HepG2 (cell line): ENCODE results near the gene SLC8B1. TPM values are rescaled to one million over a fixed set of nuclear protein-coding genes. Genes with fewer than 3 reads are reported as not detected.

Experiments
- ARID5B ChIP-seq: IDR thresholded peaks from 2 replicates; pipeline ENCODE4 v1.4.0; 2020; ENCODE audit warnings: mild to moderate bottlenecking, missing genetic modification reagents
- ATF3 ChIP-seq: sonication (generic); formaldehyde crosslinking; IDR thresholded peaks from 2 replicates; pipeline ENCODE4 v1.4.0; 2020; ENCODE audit warnings: missing genetic modification reagents
- BCL6 ChIP-seq: IDR thresholded peaks from 2 replicates; pipeline ENCODE4 v1.6.1; 2016; ENCODE audit warnings: missing genetic modification reagents, missing compliant biosample characterization
- GATAD2A ChIP-seq: IDR thresholded peaks from 2 replicates; pipeline ENCODE4 v1.6.1; 2016
- ISX ChIP-seq: sonication (generic); formaldehyde crosslinking; conservative IDR thresholded peaks from 2 replicates; pipeline ENCODE4 v1.5.0; 2020; ENCODE audit warnings: missing genetic modification reagents
- PHF20 ChIP-seq: sonication (generic); formaldehyde crosslinking; IDR thresholded peaks from 2 replicates; pipeline ENCODE4 v1.5.0; 2020; ENCODE audit warnings: mild to moderate bottlenecking, missing genetic modification reagents
- PLSCR1 ChIP-seq: sonication (generic); formaldehyde crosslinking; IDR thresholded peaks from 2 replicates; pipeline ENCODE4 v1.5.0; 2020; ENCODE audit warnings: missing genetic modification reagents, mild to moderate bottlenecking, borderline replicate concordance
- PRDM15 ChIP-seq: sonication (generic); formaldehyde crosslinking; IDR thresholded peaks from 2 replicates; pipeline ENCODE4 v1.4.0; 2020; ENCODE audit warnings: missing genetic modification reagents
- PTBP1 ChIP-seq: fragments of 200-400 bp; formaldehyde crosslinking; IDR thresholded peaks from 2 replicates; pipeline ENCODE4 v1.6.1; 2018; ENCODE audit warnings: low read length, low read depth; ENCODE audit not compliant: poor library complexity, severe bottlenecking
- RNF219 ChIP-seq: sonication (generic); formaldehyde crosslinking; IDR thresholded peaks from 2 replicates; pipeline ENCODE4 v1.5.0; 2020; ENCODE audit warnings: mild to moderate bottlenecking, missing genetic modification reagents
- SKI ChIP-seq: fragments of 450-650 bp; IDR thresholded peaks from one replicate; pipeline ENCODE4 v1.6.1; 2018; ENCODE audit warnings: mild to moderate bottlenecking; ENCODE audit not compliant: partially characterized antibody
- SNAPC5 ChIP-seq: sonication (generic); formaldehyde crosslinking; IDR thresholded peaks from 2 replicates; pipeline ENCODE4 v1.8.1; 2023; ENCODE audit warnings: mild to moderate bottlenecking, missing genetic modification reagents, borderline replicate concordance
- ZBTB14 ChIP-seq: sonication (generic); formaldehyde crosslinking; IDR thresholded peaks from 2 replicates; pipeline ENCODE4 v1.4.0; 2020; ENCODE audit warnings: missing genetic modification reagents
- ZKSCAN5 ChIP-seq: sonication (generic); formaldehyde crosslinking; IDR thresholded peaks from 2 replicates; pipeline ENCODE4 v1.5.1; 2020; ENCODE audit warnings: mild to moderate bottlenecking, missing genetic modification reagents
- ZMYM4 ChIP-seq: sonication (generic); formaldehyde crosslinking; IDR thresholded peaks from 2 replicates; pipeline ENCODE4 v1.8.1; 2023; ENCODE audit warnings: mild to moderate bottlenecking, missing genetic modification reagents
- ZNF605 ChIP-seq: sonication (generic); formaldehyde crosslinking; IDR thresholded peaks from 2 replicates; pipeline ENCODE4 v1.8.0; 2022; ENCODE audit warnings: mild to moderate bottlenecking, missing genetic modification reagents
- polyA plus RNA-seq, 8 experiments: library from polyadenylated mRNA; depleted of rRNA in 3 of 8; stranded (reverse) in 7 of 8; unstranded in 1 of 8; fragments of >200 nt; fragmentation: Illumina TruSeq in 4 of 8; extraction: Trizol in 4 of 8; gene quantifications; 2 replicates each; pipeline versions ENCODE4 v1.2.1 to v1.2.3, GENCODE V29; 2011 to 2016; ENCODE audit warnings: low read depth in 4 of 8, missing spikeins in 1 of 8, mixed read lengths in 1 of 8; ENCODE audit not compliant: insufficient read depth in 1 of 8
- total RNA-seq, 5 experiments: library from RNA; depleted of rRNA; stranded (reverse); fragments of >200 nt; fragmentation: Illumina TruSeq; extraction: Trizol; gene quantifications; 2 replicates each; pipeline ENCODE4 v1.2.3, GENCODE V29; 2016; ENCODE audit warnings: low read depth in 1 of 5

Gene SLC8B1
- total and polyA plus RNA-seq, 2 of the 13 experiments (the other 11 are each of a cell fraction or from before 2014, with no cell fraction given) = 6.8 to 8.0 TPM

- TF ChIP-seq SNAPC5 (CRISPR knock-in tag) = no peak
- peak; percentile 39; the same call in 1 of the 2 replicates for TF ChIP-seq ZMYM4 (CRISPR knock-in tag)
- TF ChIP-seq RNF219 = no peak
- no peak for TF ChIP-seq PTBP1
- TF ChIP-seq PHF20 = no peak
- peak; percentile 69 for TF ChIP-seq BCL6
- no peak for TF ChIP-seq ZBTB14 (CRISPR knock-in tag)
- no peak for TF ChIP-seq ATF3 (CRISPR knock-in tag)
- TF ChIP-seq PRDM15 (CRISPR knock-in tag) = no peak
- TF ChIP-seq PLSCR1 = no peak
- TF ChIP-seq SKI = no peak
- no peak for TF ChIP-seq ZKSCAN5 (CRISPR knock-in tag)
- TF ChIP-seq ISX (CRISPR knock-in tag) = no peak
- 0 out of 2 replicates have a peak, but pooled peaks have one; percentile 21 for TF ChIP-seq ZNF605 (CRISPR knock-in tag)
- peak; percentile 63; the same call in 1 of the 2 replicates for TF ChIP-seq ARID5B (CRISPR knock-in tag)
- peak; percentile 57 for TF ChIP-seq GATAD2A (CRISPR knock-in tag)
Measured at GRCh38 chr12:113271853-113272561, 62.9 kb downstream of the SLC8B1 start (continued).
